Stimulated activated CD4-positive, alpha-beta T cell treated with anti-CD3 and anti-CD28 coated beads, Interleukin-12 subunit alpha, Interleukin-12 subunit beta, amount 100 ng/mL, for 4 hours (primary cell): Measurements from ENCODE around the gene KLHL28.

Source experiments
- DNase-seq: peaks from one replicate; pipeline ENCODE4 v3.0.0-alpha.2; 2020

The KLHL28 gene

DNA sequence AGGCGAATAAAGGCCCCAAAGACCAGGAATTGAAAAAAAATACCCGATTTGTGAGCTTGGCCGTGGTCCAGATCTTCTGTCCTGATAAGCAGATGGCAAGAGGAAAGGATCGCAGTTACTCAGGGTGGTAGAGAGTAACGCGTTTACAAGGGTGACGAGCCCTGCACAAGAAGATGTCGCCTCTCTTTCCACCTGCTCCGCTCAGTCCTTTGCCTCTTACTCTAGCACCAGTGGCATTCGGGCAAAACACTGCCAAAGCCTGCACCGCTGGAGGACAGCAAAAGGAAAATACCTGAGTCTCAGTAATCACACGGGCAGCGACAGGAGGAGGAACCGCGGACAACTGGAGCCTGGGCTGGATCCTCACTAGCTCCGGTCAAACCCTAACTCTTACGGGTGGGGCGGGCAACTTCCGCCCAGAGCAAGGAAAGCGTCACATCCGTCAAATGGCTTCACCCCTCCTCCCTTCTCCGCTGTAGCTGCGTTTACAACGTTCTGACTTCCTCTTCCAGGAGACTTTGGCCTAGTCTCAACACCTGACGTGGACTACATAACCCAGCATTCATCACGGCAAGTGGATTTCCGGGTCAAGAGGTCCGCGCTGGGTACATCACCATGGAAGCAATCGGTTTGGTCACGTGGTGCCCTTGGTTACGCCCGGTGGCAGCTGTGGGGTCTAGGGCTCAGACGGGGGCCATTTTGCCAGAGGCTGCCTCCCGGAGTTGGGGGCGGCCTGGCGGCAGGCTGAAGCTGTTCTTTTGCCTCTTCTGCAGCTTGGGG is at the start of gene KLHL28, which contains the start of gene TOGARAM1:
TSS of gene KLHL28 (minus strand) at position 394 of the 780 bp plus-strand sequence. CDS start 16,019 bp downstream, outside the sequence.
TSS of gene TOGARAM1 (plus strand) at position 637 of the 780 bp plus-strand sequence. CDS start 232 bp downstream, outside the sequence.
- peak; percentile 83 for DNase-seq

DNA sequence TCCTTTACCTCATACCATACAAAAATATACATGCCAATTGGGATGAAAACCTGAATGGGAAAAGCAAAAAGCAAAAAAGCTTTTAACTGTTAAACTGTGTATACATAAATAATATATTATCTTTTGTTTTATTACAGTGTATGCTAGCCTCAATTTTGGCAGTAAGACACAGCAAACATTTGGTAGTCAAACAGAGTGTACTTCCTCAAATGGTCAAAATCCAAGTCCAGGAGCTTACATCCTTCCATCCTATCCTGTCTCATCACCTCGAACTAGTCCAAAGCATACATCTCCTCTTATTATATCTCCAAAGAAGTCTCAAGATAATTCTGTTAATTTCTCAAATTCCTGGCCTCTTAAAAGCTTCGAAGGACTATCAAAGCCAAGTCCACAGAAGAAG is 42.2 kb upstream of the KLHL28 start:
- no peak for DNase-seq

DNA sequence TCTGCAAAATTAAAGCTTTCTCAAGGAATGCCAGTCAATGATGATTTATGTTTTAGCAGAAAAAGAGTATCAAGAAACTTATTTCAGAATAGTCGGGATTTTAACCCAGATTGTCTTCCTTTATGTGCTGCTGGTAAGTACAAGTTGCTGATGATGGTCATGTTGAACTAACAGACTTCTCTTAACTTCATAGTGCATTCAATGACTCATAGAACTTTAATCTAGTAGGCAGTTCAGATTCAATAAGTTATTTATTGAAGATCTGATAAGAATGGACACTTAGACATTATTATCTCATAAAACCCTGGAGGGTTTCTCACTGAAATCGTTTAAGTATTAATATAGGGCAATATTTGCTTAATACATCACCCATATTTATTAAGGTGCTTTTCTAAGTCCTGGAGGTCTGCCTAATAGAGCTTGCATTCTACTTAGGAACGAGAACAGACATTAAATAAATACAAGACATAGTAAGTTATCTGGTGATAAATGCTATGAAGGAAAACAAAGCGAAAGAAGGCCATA is 34.1 kb upstream of the KLHL28 start:
- DNase-seq: no peak

DNA sequence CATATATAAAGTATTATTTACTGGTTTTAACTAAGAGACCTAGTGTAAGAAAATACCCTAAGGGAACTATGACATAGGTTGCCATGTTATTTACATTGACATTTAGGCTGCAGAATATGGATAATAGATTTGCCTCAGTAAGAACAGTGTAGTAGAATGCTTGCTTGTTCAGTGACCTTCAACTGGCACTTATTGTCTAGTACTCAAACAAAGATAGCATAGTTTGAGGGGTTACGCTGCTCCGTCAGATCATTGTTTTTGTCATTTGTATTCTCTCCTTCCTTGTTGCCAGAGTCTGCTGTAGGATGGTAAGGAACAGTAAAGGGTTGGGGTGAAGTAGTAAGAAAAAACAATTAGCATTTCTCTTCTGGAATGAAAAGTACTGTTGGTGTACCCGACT is 33.4 kb upstream of the KLHL28 start:
- no peak for DNase-seq

- DNase-seq: no peak
These were observed 28.8 kb upstream of the KLHL28 start for GRCh38 chr14:44990533-44990932.

DNA sequence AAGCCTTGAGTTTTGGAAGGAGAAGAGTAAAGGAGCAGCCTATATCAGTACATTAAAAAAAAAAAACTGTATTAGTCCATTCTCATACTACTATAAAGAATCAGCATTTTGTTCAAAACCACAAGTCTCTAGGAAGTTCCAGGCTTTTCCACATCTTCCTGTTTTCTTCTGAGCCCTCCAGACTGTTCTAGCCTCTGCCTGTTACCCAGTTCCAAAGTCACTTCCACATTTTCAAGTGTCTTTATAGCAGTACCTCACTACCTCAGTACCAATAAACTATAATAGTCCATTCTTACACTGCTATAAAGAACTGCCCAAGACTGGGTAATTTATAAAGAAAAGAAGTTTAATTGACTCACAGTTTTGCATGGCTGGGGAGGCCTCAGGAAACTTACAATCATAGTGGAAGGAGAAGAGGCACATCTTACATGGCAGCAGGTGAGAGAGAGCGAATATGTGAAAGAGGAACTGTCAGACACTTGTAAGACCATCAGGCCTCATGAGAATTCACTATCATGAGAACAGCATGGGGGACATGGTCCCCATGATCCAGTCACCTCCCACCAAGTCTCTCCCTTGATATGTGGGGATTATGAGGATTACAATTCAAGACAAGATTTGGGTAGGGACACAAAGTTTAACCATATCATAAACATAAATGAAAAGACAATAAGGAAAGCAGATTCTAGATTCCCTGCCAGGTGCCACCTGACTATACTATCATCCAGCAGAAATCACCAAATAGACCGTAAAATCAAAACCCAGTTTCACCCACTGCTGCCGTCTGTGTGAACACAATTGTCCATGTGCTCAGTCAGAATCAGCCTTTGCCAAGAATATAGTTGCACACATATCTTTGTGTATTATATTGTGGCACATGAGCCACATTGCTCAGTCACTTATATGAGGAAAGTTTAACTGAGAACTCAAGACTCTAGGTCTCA is 28.0 kb upstream of the KLHL28 start:
- no peak for DNase-seq

GRCh38 chr14:44988694-44989093 is 26.9 kb upstream of the KLHL28 start:
- no peak for DNase-seq

DNA sequence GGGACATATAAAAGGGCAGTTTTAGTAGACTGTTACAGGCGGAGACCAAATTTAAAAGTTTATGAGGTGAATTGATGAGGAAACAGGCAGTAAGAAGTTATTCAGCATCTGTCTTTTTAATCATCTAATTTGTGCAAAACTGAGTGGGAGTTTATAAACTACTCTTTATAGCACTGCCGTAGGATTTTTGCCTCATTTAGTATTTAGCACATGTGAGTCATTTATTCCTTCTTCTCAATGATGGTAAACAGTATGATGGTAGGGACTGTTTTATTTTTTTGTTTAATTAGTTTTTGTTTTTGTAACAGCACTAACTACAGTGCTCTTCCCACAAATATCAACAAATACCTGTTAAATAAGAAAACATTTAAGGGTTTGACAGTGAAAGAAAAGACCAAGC is 20.8 kb upstream of the KLHL28 start:
- no peak for DNase-seq

GRCh38 chr14:44981198-44981597 is 19.5 kb upstream of the KLHL28 start:
- no peak for DNase-seq

DNA sequence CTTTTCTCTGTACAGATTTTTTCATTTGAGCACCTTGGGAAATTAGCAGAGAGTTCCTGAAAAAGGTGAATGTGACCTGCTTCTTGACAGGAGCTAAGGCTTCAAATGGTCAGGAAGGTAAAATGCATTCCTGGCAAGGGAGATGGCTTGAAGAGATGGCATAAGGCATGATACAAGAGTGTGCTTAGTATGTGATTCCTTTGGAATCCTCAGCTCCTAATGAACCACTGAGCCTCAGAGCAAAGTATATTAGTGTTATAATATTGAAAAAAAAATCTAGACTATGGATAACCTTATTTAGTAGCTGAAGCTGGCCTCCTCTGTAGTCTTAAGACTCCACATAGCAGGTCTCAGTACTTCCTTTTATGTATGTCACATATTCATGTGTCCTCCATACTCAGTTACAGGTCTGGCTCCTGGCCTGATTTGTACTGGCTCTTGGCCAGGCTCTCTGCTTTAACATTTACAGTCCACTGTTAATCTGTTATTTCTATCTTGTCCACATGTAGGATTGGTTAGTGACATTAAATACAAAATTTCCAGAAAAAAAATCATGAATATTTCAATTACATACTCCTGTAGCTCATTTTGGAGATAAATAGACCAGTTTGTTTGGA is 18.1 kb upstream of the KLHL28 start:
- no peak for DNase-seq

DNA sequence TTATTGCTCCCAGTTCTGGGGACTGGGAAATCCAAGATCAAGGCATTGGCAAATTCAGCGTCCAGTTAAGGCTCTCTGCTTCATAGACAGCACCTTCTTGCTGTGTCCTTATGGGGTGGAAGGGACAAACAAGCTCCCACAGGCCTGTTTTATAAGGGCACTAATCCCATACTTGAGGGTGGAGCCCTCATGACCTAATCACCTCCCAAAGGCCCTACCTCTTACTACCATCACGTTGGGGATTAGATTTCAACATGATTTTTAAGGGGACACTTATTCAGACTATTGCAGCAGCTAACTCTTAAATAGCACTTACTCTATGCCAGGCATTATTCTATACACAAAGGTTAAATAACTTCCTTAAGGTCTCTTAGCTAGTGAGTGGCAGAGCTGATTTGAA is 17.5 kb upstream of the KLHL28 start:
- no peak for DNase-seq

- no peak for DNase-seq
These were observed 9.7 kb upstream of the KLHL28 start for GRCh38 chr14:44971459-44971858.

DNA sequence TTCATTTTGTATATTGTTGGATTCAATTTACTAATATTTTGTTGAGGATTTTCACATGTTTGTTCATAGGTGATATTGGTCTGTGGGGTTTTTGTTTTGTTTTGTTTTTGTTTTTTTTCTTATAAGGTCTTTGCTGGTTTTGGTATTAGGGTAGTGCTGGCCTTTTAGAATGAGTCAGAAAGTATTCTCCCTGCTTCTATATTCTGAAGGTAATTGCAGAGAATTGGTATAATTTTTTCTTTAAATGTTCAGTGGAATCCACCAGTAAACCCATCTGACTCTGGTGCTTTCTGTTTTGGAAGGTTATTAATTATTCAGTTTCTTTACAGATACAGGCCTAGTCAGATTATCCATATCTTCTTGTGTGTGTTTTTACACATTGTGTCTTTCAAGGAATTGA is 9.2 kb upstream of the KLHL28 start:
- DNase-seq: no peak

DNA sequence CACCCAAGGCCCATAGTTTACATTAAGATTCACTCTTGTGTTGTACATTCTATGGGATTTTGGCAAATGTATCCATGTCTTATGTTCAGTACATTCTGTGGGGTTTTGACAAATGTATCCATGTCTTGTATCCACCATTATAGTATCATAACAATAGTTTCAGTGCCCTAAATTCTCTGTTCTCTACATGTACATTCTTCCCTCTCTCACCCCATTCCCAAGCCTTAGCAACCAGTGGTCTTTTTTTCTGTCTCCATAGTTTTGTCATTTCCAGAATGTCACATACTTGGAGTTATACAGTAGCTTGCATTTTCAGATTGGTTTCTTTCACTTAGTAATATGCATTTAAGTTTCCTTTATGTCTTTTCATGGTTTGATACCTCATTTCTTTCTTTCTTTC is 7.0 kb upstream of the KLHL28 start:
- no peak for DNase-seq

- no peak for DNase-seq
These were observed 5.0 kb upstream of the KLHL28 start for GRCh38 chr14:44966601-44967336.

GRCh38 chr14:44963775-44964380 is 2.1 kb upstream of the KLHL28 start:
- DNase-seq: no peak

DNA sequence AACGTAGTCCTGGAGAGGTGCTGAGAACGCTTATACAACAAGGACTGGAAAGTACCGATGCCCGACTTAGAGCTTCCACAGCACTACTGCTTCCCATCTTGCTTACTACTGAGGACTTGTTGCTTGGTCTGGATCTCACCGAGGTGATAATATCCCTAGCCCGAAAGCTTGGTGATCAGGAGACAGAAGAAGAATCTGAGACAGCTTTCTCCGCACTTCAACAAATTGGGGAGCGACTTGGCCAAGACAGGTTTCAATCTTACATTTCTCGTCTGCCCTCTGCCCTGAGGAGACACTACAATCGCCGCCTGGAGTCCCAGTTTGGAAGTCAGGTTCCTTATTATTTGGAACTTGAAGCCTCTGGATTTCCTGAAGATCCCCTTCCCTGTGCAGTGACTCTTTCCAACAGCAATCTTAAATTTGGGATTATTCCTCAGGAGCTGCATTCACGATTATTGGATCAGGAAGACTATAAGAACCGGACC is 1.3 kb upstream of the KLHL28 start:
- no peak for DNase-seq

- peak; percentile 10 for DNase-seq
These were observed 742 bp upstream of the KLHL28 start for GRCh38 chr14:44962334-44963043.

DNA sequence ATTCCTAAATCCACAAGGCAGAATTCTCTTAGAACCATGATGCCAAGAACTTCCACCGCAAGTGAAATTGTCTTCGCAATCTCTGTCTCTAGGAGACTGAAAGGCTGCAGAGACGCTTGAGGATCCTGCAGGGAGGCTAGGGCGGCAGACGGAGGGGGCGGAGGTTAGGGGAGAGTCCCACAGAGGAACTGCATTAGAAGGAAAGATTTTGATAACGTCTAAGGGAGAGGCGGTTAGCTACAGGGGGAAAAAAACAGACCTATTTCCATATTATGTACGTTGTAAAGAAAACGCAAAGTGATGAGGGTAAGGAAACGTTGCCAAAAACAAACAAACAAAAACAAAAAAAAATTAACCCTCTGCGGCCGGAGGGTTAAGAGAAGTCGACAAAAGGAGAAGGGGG is 595 bp downstream of the KLHL28 start:
- DNase-seq: peak; percentile 46

DNA sequence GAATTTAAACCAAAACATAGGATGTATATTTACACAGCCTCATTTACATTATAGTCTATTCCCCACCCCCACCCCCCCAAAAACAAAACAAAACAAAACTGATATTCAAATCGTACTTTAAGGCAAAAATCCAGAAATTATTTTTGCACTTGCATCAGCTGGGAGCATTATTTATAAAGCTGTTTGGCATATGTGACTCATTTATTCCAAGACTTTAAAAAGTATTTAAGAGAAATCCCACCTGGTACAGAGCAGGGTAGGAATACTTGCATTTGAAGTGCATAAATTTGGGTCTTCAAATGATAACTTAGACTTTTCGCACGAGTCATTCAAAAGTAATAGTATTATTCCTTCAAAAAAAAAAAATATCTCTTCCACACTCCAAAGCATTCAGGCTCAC is 1.1 kb downstream of the KLHL28 start:
- DNase-seq: no peak

GRCh38 chr14:44960146-44960545 is 1.6 kb downstream of the KLHL28 start:
- DNase-seq: no peak
